HG02642 (cell line): ENCODE data around the gene SPNS1.

Experiments used
- ATAC-seq: cut with Tn5 transposase; IDR thresholded peaks from one replicate; pipeline ENCODE4 v1.9.1; 2021; ENCODE audit warnings: mild to moderate bottlenecking; ENCODE audit not compliant: unreplicated experiment, poor library complexity

Gene SPNS1

GRCh38 chr16:29023279-29024277 lies 49.0 kb downstream of the SPNS1 start:
- ATAC-seq: no peak

GRCh38 chr16:29024278-29024677 lies 49.7 kb downstream of the SPNS1 start:
- ATAC-seq: no peak

- ATAC-seq: no peak
Measured at GRCh38 chr16:29025218-29025617, 50.6 kb downstream of the SPNS1 start.

GRCh38 chr16:29025735-29026134 lies 51.2 kb downstream of the SPNS1 start:
- ATAC-seq: no peak

GRCh38 chr16:29028457-29029167 lies 54.0 kb downstream of the SPNS1 start:
- ATAC-seq: no peak

- ATAC-seq: no peak
Measured at GRCh38 chr16:29029168-29029994, 54.8 kb downstream of the SPNS1 start.

GRCh38 chr16:29030086-29030840 lies 55.7 kb downstream of the SPNS1 start:
- no peak for ATAC-seq
